Suppressor macrophage treated with lipopolysaccharide for 4 hours (primary cell): Measurements from ENCODE around the gene TRAF3IP3.

Experiments
- DNase-seq: peaks from one replicate; pipeline ENCODE4 v3.0.0-alpha.2; 2020

The TRAF3IP3 gene, protein sequence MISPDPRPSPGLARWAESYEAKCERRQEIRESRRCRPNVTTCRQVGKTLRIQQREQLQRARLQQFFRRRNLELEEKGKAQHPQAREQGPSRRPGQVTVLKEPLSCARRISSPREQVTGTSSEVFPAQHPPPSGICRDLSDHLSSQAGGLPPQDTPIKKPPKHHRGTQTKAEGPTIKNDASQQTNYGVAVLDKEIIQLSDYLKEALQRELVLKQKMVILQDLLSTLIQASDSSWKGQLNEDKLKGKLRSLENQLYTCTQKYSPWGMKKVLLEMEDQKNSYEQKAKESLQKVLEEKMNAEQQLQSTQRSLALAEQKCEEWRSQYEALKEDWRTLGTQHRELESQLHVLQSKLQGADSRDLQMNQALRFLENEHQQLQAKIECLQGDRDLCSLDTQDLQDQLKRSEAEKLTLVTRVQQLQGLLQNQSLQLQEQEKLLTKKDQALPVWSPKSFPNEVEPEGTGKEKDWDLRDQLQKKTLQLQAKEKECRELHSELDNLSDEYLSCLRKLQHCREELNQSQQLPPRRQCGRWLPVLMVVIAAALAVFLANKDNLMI

DNA sequence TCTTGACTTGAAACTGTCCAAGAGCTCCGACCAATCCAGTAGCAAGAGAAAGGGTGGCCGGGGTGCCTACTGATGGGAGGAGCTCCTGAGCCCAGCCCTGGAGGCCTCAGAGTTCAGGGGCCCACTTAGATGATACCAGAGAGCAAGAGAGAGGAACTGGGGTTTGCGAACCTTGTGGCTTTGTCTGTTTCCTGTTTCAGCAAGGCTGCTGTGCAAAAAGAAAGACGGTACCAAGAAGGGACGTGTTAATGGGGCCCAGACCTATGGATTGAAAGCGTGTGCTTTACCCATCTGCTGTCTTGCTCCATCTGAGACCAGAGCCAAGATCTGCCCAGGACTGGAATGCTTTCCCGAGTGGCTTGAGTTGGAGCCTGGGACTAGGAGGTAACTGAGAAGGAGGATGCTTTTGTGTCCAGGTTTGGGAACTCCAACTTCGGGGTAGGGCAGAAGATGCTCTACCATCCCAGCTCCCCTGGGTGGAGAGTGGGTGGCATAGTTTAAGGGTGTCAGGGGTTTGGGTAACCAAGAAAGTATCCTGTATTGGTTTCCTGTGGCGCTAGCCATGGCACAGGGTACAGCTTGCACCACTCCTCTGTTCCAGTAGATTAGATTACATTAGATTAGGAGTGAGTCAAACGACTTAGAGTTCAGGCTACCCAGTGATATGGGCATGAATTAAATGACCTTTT lies at the start of gene TRAF3IP3:
Gene TRAF3IP3 (plus strand): TSS at position 128 of the 689 bp plus-strand sequence. CDS start 3,987 bp downstream, outside the sequence.
- peak; percentile 77 for DNase-seq

DNA sequence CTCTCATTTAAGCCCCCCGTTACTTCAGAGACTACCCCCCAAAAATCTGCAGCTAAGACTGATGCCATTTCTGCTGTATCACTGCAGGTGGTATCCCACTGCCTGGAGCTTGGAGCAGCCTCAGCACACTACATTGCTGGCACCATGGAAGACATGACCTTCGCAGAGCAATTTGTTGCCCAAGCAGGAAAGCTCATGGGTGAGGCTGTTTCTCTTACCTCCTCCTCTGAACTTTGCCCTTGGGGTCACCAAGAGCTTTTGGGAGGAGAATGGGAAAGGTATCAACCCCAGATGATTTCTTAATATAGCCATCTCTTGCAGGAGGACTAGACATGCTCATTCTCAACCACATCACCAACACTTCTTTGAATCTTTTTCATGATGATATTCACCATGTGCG lies 49.2 kb upstream of the TRAF3IP3 start:
- DNase-seq = no peak

DNA sequence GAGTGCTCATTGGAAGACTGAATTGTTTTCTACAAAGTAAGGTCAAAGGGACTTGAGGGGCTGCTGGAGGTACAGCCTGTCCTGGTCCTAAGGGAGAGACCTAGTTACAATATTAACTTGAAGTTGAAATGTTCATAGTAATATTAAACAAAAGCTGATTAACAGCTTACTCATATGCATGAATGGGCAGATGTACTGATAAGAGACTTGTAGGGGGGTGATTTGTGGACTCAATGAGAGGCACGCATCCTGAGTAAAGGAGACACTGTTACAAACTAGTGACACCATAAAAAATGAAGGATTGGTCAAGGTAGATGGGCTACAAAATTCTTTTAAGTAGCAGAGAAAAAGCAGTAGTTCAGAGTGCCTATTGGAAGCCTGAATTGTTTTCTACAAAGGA lies 48.5 kb upstream of the TRAF3IP3 start:
- no peak for DNase-seq

DNA sequence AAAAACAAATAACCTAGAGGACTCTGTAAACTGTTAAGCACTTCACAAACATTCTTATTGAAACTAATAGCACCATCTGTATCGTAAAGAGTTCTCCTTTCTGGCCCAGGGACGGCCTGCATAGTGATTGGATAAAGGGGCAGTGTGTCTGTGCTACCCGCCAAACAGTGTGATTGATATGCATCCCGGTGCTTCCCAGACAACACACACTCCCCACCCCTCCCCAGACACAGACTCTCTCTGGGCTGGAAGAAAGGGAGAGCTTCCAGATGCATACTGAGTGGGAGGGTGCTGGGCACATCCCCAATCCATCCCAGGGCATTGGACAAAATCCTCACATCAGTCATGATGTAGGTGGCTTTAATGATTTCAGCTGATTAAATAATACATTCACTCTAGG lies 47.6 kb upstream of the TRAF3IP3 start:
- no peak for DNase-seq

DNA sequence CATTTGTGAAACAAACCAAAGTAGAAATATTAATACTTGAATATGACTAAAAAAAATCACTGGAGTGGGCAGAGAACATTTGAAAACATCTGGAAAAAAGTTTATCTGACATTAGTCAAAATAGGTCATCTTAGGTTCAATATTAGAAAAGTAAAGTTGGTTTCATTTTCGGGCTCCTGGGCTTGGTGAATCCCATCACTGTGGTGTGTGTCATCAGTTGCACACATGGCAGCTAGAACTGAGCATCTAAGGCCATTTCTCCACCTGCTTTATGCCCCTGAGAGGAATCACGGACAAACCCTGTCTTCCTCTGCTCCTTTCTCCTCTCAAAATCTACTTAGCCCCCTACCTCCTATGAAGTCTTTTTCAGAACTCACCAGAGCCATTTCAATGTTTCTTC lies 45.8 kb upstream of the TRAF3IP3 start:
- DNase-seq = peak; percentile 48

DNA sequence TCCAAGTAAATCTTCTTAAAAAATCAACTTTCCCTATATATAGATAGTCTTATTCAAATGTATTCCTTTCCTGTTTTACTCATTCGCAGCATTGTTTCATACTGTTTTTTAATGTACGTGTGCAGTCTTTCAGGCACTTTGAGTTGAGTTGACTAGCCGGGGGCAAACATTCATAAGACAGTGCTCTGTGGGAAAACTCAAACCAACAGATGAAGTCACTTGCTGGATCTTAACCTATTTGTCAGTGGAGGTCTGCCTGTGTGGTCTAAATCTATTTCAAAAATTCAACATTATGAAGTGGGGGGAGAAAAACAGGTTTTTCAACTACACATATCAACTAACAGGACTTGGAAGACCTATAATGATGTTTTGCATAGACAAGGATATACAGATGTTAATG lies 45.0 kb upstream of the TRAF3IP3 start:
- no peak for DNase-seq

DNA sequence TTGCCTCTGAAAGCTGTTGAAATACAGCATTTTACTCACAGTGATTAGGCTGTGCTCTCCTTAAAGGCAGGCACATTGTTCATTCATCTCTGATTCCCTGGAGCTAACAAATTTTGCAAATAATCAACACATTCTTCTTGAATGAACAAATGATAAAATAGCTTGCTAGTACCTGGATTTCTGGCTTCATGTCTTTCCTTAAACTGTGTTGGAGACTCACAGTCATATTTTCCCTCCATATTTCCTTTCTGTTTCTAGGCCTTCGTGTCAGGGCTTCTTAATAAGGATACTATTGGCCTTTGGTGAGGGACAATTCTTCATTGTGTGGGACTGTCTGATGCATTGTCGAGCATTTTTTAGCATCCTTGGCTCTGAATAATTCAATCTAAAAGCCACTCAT lies 41.5 kb upstream of the TRAF3IP3 start:
- DNase-seq = no peak

DNA sequence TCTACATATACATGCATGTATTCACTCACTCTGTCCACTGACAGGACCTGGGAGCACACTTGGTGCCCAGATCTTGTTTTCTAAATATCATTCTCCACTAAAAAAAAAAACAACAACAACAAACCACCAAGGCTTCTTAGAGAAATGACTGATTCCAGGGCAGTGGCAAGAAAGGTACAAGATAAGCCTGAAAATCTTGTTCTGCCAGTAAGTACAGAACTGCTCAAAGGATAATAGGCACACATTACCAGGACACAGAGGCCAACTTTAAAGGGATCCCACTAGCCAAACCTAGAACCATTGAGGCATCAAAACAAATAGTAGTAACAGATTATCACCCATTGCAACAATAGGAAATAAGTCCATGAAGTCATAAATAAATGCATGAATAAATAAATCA lies 40.5 kb upstream of the TRAF3IP3 start:
- DNase-seq = no peak

DNA sequence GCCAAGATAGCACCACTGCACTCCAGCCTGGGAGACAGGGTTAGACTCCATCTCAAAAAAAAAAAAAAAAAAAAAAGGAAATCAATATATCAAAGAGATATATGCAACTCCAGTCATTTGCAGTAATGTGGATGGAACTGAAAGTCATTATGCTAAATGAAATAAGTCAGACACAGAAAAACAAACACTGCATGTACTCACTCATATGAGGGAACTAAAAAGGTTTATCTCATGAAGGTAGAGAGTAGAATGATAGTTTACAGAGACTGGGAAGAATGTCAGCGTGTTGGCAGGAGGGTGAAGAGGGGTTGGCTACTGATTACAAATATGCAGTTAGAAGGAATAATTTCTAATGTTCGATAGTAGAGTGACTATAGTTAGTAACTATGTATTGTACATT lies 38.0 kb upstream of the TRAF3IP3 start:
- DNase-seq = no peak

DNA sequence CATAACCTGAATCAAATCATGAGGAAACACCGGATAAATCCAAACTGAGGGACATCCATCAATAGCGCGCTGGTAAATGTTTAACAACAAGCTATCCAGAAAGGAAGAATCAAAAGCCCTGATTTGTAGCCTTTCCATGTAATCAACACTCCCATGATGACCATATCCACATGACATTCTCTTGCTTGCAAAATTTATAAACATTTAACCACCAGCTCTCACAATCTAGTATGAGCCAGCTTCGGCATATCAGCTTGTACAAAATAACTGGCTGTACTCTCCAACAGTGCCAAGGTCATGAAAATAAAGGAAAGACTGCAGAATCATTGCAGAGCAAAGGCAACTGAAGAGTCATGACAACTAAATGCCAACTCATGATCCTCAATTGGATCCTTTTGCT lies 35.5 kb upstream of the TRAF3IP3 start:
- DNase-seq = no peak

DNA sequence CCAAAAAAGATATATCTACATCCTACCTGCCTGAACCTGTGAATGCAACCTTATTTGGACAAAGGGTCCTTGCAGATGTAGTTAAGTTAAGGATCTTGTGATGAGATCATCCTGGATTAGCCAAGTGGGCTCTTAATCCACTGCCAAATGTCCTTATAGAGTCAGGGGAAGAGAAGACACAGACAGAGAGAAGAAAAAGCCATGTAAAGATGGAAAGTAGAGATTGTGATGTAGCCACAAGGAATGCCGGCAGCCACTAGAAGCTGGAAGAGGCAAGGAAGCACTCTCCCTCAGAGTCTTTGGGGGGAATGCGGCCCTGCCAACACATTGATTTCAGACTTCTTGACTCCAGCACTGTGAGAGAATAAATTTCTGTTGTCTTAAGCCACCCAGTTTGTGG lies 35.0 kb upstream of the TRAF3IP3 start:
- DNase-seq = no peak

DNA sequence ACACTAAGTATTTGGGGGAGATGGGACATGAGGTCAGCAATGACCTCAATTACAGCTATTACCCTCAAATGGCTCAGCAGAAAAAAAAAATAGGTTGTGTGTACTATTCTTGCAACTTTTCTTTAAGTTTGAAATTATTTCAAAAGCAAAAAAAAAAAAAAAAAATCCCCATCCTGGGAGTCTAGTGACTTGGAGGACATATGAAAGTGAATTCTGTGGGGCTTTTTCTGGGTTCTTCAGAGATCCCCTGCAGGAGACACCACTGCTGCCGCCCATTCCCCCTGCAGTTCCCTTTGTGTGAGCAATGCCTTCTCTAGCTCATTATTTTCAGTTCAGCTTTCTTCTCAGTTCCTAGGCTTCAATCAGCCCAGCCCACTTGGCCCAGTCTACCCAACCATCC lies 34.5 kb upstream of the TRAF3IP3 start:
- DNase-seq = peak; percentile 85

DNA sequence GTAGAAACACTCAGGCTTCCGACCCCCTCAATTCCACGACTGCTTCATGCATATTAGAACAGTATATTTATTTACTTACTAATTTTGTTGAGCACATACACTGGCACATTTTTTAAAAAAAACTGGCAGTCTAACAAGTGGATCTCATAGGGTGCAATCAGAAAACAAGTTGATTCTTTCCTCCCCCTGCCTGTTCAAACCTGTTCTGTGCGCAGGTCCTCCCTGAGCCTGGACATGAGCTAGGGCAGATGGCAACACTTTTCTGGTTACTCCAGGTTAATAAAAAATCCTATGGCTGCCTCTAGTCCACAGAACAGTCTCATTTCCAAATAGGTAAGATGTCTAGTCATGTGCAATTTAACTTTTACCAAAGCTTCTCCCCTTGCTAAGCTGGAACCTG lies 32.6 kb upstream of the TRAF3IP3 start:
- DNase-seq = no peak

DNA sequence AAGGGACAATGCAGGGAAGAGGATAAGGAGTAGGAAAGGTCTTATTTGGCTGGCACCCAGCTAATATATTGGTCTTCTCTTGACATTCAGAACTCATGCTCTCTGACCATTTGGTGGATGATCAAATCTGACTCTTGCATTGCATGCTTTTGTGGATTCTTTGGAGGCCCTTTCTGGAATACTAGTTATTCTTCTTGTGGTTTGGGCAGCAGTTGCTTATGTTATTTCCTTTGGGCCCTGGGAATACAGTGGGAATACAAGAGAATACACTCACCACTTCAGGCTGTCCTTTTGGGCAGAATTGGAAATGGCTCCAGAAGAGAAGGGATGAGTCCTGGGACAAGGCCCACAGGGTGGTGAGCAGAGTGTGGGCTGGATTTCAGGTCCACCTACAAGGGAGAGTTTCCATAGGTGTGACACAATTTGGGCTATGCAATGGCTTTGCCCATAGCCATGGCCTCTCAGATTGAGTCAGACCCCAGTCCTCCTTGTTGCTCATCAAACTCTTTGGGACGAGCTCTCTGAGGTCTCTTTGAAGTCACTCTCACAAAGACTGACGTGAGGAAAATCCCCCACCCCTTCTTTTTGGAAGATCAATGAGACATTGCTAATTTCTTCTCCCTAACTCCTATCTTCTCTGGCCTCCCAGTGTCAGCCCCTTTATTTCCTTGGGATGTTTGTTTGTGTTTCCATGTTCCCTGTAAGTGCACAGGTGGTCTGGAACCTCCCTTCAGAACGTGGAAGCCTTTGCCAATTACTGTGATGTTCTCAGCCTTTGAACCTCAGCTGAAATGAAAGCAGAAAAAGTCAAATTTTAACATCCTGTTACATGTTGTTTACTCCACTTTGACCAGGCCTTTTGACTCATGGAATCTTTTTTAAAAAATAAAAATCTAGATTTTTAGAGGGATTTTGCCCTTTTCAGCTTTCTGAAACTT lies 31.8 kb upstream of the TRAF3IP3 start:
- DNase-seq = no peak

DNA sequence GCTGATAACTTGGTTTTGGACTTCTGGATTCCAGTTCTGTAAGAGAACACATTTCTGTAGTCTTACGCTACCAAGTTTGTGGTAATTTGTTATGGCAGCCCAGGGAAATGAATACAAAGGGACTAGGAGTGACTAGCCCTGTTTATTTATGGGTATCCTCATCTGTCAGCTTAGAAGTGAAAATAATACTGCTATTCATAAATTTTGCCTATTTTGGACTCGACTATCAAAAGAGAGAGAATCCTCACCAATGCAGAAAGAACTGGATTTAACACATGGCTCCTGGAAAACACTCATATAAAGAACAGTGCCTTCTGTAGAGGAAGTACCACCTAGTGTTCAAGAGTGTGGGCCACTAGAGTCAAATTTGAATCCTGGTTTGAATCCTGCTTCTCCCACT lies 28.6 kb upstream of the TRAF3IP3 start:
- no peak for DNase-seq

DNA sequence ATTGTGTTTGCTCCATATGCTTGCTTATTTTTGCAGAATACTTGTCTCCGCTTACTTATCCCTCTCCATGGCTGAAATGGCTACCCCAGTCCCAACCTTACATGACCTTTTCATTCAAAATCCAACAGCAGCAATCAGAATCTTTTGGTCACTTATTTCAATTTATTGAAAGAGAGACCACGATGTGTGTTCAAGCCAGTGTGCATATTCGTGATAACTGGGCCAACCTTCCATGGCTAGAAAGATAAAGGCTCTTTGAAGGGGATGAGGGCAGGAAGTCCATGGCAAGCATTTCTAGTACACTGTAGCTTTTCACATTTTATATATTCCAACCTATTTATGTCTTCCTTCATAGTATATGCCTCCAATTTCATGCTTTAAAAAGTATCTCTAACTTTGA lies 28.1 kb upstream of the TRAF3IP3 start:
- no peak for DNase-seq

DNA sequence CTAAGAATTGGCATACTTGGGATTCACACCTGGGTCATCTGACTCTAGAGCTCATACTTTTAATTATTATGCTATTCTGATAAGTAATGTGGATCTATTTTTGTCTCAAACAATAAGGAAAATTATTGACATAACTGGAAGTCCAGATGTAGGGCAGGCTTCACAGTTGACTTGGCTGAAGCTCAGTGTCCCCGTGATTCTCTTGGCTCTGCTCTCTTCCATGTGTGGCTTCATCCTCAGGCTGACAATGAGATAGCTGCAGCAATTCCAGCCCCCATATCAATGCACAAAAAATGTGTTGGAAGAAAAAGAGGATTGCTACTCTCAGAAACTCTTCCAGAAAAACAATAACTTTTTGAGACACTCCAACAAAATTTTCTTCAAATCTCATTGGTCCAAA lies 27.4 kb upstream of the TRAF3IP3 start:
- no peak for DNase-seq

DNA sequence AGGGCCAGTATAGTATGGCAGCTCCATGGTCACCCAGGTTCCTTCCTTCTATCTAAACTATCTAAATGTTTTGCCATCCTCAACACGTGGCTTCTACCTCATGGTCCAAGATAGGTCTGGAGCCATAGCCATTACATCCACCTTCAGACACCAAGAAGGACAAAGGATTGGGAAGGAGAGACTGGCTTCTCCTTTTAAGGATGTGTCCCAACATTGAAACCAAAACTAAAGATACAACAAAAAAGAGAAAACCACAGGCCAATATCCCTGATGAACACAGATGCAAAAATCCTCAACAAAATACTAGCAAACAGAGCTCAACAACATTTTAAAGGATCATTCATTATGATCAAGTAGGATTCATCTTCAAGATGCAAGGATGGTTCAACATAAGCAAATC lies 26.4 kb upstream of the TRAF3IP3 start:
- peak; percentile 59 for DNase-seq

DNA sequence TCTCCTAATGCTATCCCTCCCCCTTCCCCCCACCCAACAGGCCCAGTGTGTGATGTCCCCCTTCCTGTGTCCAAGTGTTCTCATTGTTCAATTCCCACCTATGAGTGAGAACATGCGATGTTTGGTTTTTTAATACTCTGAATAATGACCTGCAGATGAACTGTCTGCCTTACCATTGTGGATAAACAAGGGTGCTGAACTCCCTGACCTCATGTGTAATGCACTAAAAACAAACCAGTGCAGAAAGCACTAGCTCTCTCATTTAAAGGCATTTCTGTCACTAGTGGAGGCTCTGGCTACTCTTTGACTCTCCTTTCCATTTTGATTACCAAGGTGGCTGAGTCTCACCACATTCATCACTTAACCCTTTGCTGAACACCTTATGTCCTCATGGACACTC lies 23.1 kb upstream of the TRAF3IP3 start:
- DNase-seq = no peak

DNA sequence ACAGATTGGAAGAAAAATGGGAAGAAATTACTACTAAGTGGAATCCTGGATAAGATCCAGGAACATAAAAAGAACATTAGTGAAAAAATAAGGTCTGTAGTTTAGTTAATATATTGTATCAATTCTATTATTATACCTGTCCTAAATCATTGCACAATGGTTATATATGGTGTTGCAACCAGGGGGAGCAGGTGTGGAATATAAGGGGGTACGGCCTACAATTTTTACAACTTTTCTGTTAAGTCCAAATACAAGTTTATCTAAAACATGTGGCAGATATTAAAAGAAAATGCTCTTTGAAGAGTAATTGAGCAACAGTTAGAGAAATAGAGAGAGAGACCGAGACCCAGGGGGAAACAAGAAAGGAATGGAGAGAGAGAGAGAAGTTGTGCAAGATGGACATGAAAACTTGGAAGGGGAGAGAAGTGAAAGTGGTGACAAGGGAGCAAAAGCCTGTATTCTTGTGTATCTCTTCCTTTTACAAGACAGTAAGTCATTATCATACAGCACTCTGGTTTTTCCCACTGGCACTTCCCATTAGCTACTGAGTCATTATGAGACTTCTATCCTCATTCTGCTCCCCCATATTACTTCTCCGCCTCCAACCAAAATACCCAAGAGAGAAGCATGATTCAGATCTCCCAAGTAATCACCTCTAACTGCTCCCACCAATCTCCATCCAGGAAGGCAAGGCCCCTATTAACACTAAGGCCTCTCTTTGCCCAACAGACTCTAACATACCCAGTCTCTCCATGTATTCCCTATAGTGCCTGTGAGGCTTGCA lies 22.3 kb upstream of the TRAF3IP3 start:
- peak; percentile 96 for DNase-seq

DNA sequence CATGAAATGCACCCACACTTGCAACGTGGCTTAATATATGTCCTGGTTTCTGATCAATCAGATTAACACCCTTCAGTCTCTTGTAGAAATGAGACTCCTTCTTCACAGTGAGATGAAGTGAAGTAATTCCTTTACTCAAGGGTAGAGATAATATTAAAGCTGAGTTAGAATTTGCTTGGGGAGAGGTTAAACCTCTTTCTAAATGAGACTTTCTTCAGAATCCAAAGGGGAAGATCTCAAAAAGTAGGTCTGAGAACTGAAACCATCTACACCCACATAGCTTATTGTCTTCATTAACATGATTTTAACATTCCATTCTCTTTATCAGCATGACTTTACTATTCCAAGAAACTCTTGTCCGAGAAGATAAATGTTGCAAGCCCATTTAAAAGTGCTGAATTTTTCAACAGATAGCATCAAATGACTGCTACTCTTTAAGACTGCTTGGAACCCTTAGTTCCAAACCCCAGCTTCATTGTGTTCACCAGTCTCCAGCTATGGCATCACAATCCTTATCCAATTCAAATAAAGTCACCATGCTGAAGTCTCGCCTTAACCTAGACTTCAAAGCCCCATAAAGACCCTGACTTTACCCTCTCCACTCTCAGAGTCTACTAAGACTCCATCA lies 19.2 kb upstream of the TRAF3IP3 start:
- peak; percentile 69 for DNase-seq

DNA sequence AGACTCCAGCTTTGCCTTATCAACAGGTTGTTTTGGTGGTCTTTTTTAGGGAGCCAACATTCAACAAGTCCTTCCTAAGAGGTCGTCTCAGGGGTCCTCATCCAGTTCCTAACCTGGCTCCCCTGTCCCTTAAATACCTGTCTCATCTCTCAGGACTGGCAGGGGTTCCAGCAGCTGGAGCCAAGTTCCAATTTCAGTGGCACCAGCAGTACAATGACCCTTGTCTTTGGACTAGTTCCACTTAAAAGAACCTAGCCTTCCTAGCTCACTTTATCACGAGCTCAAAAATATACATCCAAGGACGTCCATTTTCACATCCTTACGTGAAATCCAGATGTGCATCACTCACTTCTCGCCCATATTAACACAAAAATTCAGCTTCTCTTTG lies 18.7 kb upstream of the TRAF3IP3 start:
- no peak for DNase-seq
